SK-N-SH (cell line): ENCODE measurements around the gene CDKL4. TPM values are rescaled to one million over a fixed set of nuclear protein-coding genes. Genes with fewer than 3 reads are reported as not detected.

ENCODE experiments used
- CTCF ChIA-PET: fragments of 300-600, 350-600 bp; formaldehyde crosslinking; extraction: SDS; loops from one replicate; lab custom pipeline; 2021; lab: Yijun Ruan, JAX
- POLR2A ChIA-PET: fragments of 350-600 bp; sonication (Branson Sonifier 250); formaldehyde crosslinking; extraction: SDS; loops from one replicate; lab custom pipeline; 2020; ENCODE audit warnings: antibody characterized with exemption, inconsistent platforms; lab: Yijun Ruan, JAX
- DNase-seq: peaks from one replicate; pipeline ENCODE4 v3.0.0; 2012
- H2AFZ ChIP-seq: fragments of 200-600 bp; sonication (generic); 2 replicates; pipeline ENCODE4 v1.8.1; 2016; ENCODE audit warnings: antibody characterized with exemption, mild to moderate bottlenecking, low read depth
- H3F3A ChIP-seq: fragments of 200-600 bp; sonication (generic); replicated peaks from 2 replicates; pipeline ENCODE3; 2016; ENCODE audit warnings: antibody characterized with exemption, mild to moderate bottlenecking; ENCODE audit not compliant: insufficient read depth
- H3K27ac ChIP-seq, 2 experiments: fragments of 200-500 bp in 1 of 2; fragments of 200-600 bp in 1 of 2; sonication (Bioruptor generic) in 1 of 2; sonication (generic), shearing (Covaris generic) in 1 of 2; 2 replicates each; pipeline versions ENCODE4 v1.5.1 to v1.6.1; 2014 to 2016; ENCODE audit warnings: low read depth in 2 of 2, inconsistent platforms in 1 of 2, low read length in 1 of 2, mild to moderate bottlenecking in 1 of 2, mixed read lengths in 1 of 2
- H3K27me3 ChIP-seq: fragments of 200-600 bp; sonication (generic), shearing (Covaris generic); 2 replicates; pipeline ENCODE4 v1.6.1; 2016; ENCODE audit warnings: mixed run types; ENCODE audit not compliant: insufficient read depth
- H3K36me3 ChIP-seq, 2 experiments: fragments of 200-500 bp in 1 of 2; fragments of 200-600 bp in 1 of 2; sonication (Bioruptor generic) in 1 of 2; sonication (generic) in 1 of 2; replicated peaks in 1 of 2; 2 replicates each; pipeline versions ENCODE3 to v1.5.1; 2014 to 2016; ENCODE audit warnings: low read length in 1 of 2, mild to moderate bottlenecking in 1 of 2; ENCODE audit not compliant: insufficient read depth in 2 of 2, control insufficient read depth in 1 of 2
- H3K4me1 ChIP-seq, 2 experiments: fragments of 200-500 bp in 1 of 2; fragments of 200-600 bp in 1 of 2; sonication (Bioruptor generic) in 1 of 2; sonication (generic), shearing (Covaris generic) in 1 of 2; 2 replicates each; pipeline versions ENCODE4 v1.5.1 to v1.6.1; 2014 to 2016; ENCODE audit warnings: low read depth in 1 of 2, low read length in 1 of 2, mixed run types in 1 of 2; ENCODE audit not compliant: insufficient read depth in 2 of 2, control insufficient read depth in 1 of 2
- H3K4me2 ChIP-seq: fragments of 200-600 bp; sonication (generic), shearing (Covaris generic); 2 replicates; pipeline ENCODE4 v1.6.1; 2017; ENCODE audit warnings: mixed run types
- H3K4me3 ChIP-seq, 2 experiments: fragments of 200-500 bp in 1 of 2; fragments of 200-600 bp in 1 of 2; sonication (Bioruptor generic) in 1 of 2; sonication (generic), shearing (Covaris generic) in 1 of 2; 2 replicates each; pipeline versions ENCODE4 v1.5.1 to v1.8.1; 2014 to 2016; ENCODE audit warnings: low read depth in 2 of 2, inconsistent platforms in 1 of 2, low read length in 1 of 2, mild to moderate bottlenecking in 1 of 2, mixed read lengths in 1 of 2, moderate library complexity in 1 of 2
- H3K79me2 ChIP-seq: fragments of 200-600 bp; sonication (generic); 2 replicates; pipeline ENCODE4 v1.8.1; 2017; ENCODE audit warnings: mild to moderate bottlenecking; ENCODE audit not compliant: insufficient read depth
- H3K9ac ChIP-seq: fragments of 200-600 bp; sonication (generic); 2 replicates; pipeline ENCODE4 v1.6.1; 2017; ENCODE audit warnings: mixed run types
- H3K9me2 ChIP-seq: fragments of 200-600 bp; sonication (generic); 2 replicates; pipeline ENCODE4 v1.6.1; 2017; ENCODE audit warnings: mixed run types
- H3K9me3 ChIP-seq: fragments of 200-600 bp; sonication (generic); 2 replicates; pipeline ENCODE4 v1.6.1; 2017; ENCODE audit warnings: mixed run types, mild to moderate bottlenecking, moderate library complexity
- H4K20me1 ChIP-seq: fragments of 200-600 bp; sonication (generic); 2 replicates; pipeline ENCODE4 v1.6.1; 2017; ENCODE audit warnings: mild to moderate bottlenecking, mixed run types; ENCODE audit not compliant: insufficient read depth
- CHD2 ChIP-seq: fragments of 150-350 bp; IDR thresholded peaks from 2 replicates; pipeline ENCODE4 v1.6.1; 2018; ENCODE audit warnings: low read length; ENCODE audit not compliant: partially characterized antibody
- ELF1 ChIP-seq: IDR thresholded peaks from 2 replicates; pipeline ENCODE4 v1.4.0; 2012
- MEF2A ChIP-seq: IDR thresholded peaks from 2 replicates; pipeline ENCODE4 v1.4.0; 2012; ENCODE audit warnings: low read depth, borderline replicate concordance
- MXI1 ChIP-seq: IDR thresholded peaks from 2 replicates; pipeline ENCODE4 v1.6.1; 2012; ENCODE audit warnings: mild to moderate bottlenecking, low read depth, low read length, improper control_type of control experiment
- NRF1 ChIP-seq: IDR thresholded peaks from 2 replicates; pipeline ENCODE4 v1.6.1; 2012; ENCODE audit warnings: low read depth, mild to moderate bottlenecking, low read length
- RXRA ChIP-seq: IDR thresholded peaks from 2 replicates; pipeline ENCODE4 v1.4.0; 2012; ENCODE audit warnings: low read depth, mild to moderate bottlenecking, borderline replicate concordance
- TAF1 ChIP-seq: IDR thresholded peaks from 2 replicates; pipeline ENCODE4 v1.6.1; 2012; ENCODE audit warnings: low read depth, mild to moderate bottlenecking, low read length, moderate library complexity, borderline replicate concordance
- TEAD4 ChIP-seq: IDR thresholded peaks from 2 replicates; pipeline ENCODE4 v1.4.0; 2012; ENCODE audit warnings: mild to moderate bottlenecking, borderline replicate concordance; ENCODE audit not compliant: insufficient read depth
- YY1 ChIP-seq: IDR thresholded peaks from 2 replicates; pipeline ENCODE4 v1.4.0; 2012; ENCODE audit warnings: low read depth, mild to moderate bottlenecking
- WGBS: methylation state at CpG from one replicate; pipeline ENCODE4 v1.1.6; 2017; ENCODE audit warnings: low lambda C conversion rate; 5-methylcytosine and 5-hydroxymethylcytosine counted together
- polyA plus RNA-seq, 3 experiments: library from polyadenylated mRNA; depleted of rRNA; stranded (reverse); fragments of >200 nt; gene quantifications; 2 replicates each; pipeline ENCODE4 v1.2.3, GENCODE V29; 2012
- TF ChIP-seq, protein P1 (sequence below): IDR thresholded peaks from 2 replicates; pipeline ENCODE4 v1.6.1; 2012; ENCODE audit warnings: mild to moderate bottlenecking, low read depth, low read length, moderate library complexity
- TF ChIP-seq, protein P2 (sequence below): fragments of 150-350 bp; IDR thresholded peaks from 2 replicates; pipeline ENCODE4 v1.6.1; 2016; ENCODE audit warnings: mild to moderate bottlenecking, low read depth, low read length
- TF ChIP-seq, protein P3 (sequence below): fragments of 200-600 bp; sonication (generic); IDR thresholded peaks from 2 replicates; pipeline ENCODE4 v1.6.1; 2017; ENCODE audit warnings: antibody characterized with exemption, mild to moderate bottlenecking, moderate library complexity

CDKL4 gene
- polyA plus RNA-seq, 1 of the 3 experiments (the other 2 are of a cell fraction) = 0.81 TPM

DNA sequence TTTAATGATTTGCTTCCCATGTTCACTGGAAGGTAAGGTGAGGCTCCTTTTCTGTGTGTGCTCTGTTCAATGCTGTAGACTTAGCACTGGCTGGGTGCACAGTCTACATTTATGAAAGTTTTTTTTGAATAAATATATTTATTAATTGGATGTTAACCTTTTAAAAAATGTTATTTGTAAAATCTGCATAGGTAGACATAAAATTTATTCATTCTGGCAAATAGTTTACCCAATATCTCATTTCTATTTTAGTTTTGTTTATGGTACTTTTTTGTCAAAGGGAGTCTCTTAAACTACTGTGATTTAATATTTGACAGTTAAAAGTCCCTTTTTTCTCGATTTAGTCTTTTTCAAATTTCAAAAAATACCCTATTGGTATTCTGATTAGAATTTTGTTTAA lies 19.9 kb downstream of the CDKL4 start (continued):
- TF ChIP-seq, protein P1, sequence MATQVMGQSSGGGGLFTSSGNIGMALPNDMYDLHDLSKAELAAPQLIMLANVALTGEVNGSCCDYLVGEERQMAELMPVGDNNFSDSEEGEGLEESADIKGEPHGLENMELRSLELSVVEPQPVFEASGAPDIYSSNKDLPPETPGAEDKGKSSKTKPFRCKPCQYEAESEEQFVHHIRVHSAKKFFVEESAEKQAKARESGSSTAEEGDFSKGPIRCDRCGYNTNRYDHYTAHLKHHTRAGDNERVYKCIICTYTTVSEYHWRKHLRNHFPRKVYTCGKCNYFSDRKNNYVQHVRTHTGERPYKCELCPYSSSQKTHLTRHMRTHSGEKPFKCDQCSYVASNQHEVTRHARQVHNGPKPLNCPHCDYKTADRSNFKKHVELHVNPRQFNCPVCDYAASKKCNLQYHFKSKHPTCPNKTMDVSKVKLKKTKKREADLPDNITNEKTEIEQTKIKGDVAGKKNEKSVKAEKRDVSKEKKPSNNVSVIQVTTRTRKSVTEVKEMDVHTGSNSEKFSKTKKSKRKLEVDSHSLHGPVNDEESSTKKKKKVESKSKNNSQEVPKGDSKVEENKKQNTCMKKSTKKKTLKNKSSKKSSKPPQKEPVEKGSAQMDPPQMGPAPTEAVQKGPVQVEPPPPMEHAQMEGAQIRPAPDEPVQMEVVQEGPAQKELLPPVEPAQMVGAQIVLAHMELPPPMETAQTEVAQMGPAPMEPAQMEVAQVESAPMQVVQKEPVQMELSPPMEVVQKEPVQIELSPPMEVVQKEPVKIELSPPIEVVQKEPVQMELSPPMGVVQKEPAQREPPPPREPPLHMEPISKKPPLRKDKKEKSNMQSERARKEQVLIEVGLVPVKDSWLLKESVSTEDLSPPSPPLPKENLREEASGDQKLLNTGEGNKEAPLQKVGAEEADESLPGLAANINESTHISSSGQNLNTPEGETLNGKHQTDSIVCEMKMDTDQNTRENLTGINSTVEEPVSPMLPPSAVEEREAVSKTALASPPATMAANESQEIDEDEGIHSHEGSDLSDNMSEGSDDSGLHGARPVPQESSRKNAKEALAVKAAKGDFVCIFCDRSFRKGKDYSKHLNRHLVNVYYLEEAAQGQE = no peak
- TF ChIP-seq CHD2 = no peak
- TF ChIP-seq, protein P2, sequence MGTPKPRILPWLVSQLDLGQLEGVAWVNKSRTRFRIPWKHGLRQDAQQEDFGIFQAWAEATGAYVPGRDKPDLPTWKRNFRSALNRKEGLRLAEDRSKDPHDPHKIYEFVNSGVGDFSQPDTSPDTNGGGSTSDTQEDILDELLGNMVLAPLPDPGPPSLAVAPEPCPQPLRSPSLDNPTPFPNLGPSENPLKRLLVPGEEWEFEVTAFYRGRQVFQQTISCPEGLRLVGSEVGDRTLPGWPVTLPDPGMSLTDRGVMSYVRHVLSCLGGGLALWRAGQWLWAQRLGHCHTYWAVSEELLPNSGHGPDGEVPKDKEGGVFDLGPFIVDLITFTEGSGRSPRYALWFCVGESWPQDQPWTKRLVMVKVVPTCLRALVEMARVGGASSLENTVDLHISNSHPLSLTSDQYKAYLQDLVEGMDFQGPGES = no peak

DNA sequence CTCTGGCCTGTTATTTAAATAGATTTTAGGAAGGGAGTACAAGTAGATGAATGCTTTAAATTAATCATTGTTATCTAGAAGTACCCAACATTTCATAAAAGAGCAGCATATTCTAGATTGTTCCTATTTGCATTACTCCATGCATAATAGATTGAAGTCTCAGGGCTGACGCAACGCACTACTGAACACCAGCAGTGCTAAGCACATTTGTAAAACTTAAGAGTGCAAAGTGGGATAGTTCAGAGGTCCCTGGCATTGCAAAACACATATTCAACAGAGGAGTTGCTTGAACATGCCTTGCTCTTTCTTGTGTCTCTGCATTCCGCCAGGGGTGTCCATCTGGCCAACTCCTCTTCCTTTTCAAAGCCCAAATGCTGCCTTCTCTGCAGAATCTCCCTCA lies 22.3 kb downstream of the CDKL4 start:
- no peak overlapping the region for H3K27ac ChIP-seq
- no peak overlapping the region for H3K9ac ChIP-seq
- no peak overlapping the region for H2AFZ ChIP-seq
- no peaks in the 10 kb centered on the region for H3K9me3 ChIP-seq
- no peak overlapping the region for H3K4me3 ChIP-seq
- 98% methylated on average over 3 of the region's 3 CpGs for WGBS
- POLR2A ChIA-PET = no interaction called here
- no peaks in the 10 kb centered on the region for H3K27me3 ChIP-seq
- H3K9me2 ChIP-seq = no peaks in the 10 kb centered on the region
- H3K36me3 ChIP-seq = no peaks in the 10 kb centered on the region
- no peaks in the 10 kb centered on the region for H3K79me2 ChIP-seq
- CTCF ChIA-PET = no interaction called here
- TF ChIP-seq TEAD4 (no peak), MXI1 (no peak), ELF1 (no peak), NRF1 (no peak), RXRA (no peak), TAF1 (no peak), YY1 (no peak), MEF2A (no peak)
- TF ChIP-seq, protein P3, sequence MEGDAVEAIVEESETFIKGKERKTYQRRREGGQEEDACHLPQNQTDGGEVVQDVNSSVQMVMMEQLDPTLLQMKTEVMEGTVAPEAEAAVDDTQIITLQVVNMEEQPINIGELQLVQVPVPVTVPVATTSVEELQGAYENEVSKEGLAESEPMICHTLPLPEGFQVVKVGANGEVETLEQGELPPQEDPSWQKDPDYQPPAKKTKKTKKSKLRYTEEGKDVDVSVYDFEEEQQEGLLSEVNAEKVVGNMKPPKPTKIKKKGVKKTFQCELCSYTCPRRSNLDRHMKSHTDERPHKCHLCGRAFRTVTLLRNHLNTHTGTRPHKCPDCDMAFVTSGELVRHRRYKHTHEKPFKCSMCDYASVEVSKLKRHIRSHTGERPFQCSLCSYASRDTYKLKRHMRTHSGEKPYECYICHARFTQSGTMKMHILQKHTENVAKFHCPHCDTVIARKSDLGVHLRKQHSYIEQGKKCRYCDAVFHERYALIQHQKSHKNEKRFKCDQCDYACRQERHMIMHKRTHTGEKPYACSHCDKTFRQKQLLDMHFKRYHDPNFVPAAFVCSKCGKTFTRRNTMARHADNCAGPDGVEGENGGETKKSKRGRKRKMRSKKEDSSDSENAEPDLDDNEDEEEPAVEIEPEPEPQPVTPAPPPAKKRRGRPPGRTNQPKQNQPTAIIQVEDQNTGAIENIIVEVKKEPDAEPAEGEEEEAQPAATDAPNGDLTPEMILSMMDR = no peak
- no peak overlapping the region for H3K4me2 ChIP-seq
- no peaks in the 10 kb centered on the region for H4K20me1 ChIP-seq
- DNase-seq = no peak
- H3K4me1 ChIP-seq = peaks cover 0 to 3% of the 10 kb centered on the region in 2 experiments; a peak in 1 of 4 replicates
- no peaks in the 10 kb centered on the region for H3F3A ChIP-seq
